T-cell (primary cell): Measurements from ENCODE around the gene SAPCD2. TPM values are rescaled to one million over a fixed set of nuclear protein-coding genes. Genes with fewer than 3 reads are reported as not detected.

Experiments
- ATAC-seq, 4 experiments: fragments of 200-7000 bp in 3 of 4; fragments of 150-1000 bp in 1 of 4; cut with Tn5 transposase; replicated peaks in 1 of 4; 1 replicate in 3 of 4; 2 replicates in 1 of 4; pipeline ENCODE4 v1.10.0; 2021; ENCODE audit warnings: moderate library complexity in 3 of 4, mild to moderate bottlenecking in 2 of 4, moderate number of reproducible peaks in 1 of 4
- CTCF ChIA-PET, 2 donors: fragments of 300-600 bp; sonication (Branson Sonifier 250); formaldehyde crosslinking; loops; one replicate each; lab custom pipeline; 2022; ENCODE audit warnings: antibody characterized with exemption in 2 of 2; lab: Charles Lee
- POLR2A ChIA-PET, 2 donors: fragments of 300-600 bp; sonication (Branson Sonifier 250); formaldehyde crosslinking; loops; one replicate each; lab custom pipeline; 2022; ENCODE audit warnings: antibody characterized with exemption in 2 of 2; lab: Charles Lee
- DNase-seq, 35 experiments: peaks; one replicate each; pipeline versions ENCODE4 v3.0.0 to v3.0.0-alpha.2; 2013 to 2023
- H3K27ac ChIP-seq: one replicate; pipeline ENCODE4 v1.5.1; 2013; ENCODE audit warnings: low read length
- H3K27me3 ChIP-seq, 2 experiments: replicated peaks in 1 of 2; 1 replicate in 1 of 2; 2 replicates in 1 of 2; pipeline versions ENCODE4 v1.6.1 to v1.7.0; 2013; ENCODE audit warnings: low read length in 1 of 2, mixed read lengths in 1 of 2; ENCODE audit not compliant: control insufficient read depth in 2 of 2, insufficient read depth in 2 of 2; ENCODE audit errors: extremely low read depth in 1 of 2
- H3K36me3 ChIP-seq, 2 donors: 1 replicate in 1 of 2; 2 replicates in 1 of 2; pipeline versions ENCODE4 v1.6.1 to v1.7.0; 2013; ENCODE audit warnings: low read length in 1 of 2; ENCODE audit not compliant: control insufficient read depth in 2 of 2, insufficient read depth in 1 of 2; ENCODE audit errors: extremely low read depth in 1 of 2
- H3K4me1 ChIP-seq, 2 experiments: 1 replicate in 1 of 2; 2 replicates in 1 of 2; pipeline versions ENCODE4 v1.6.1 to v1.7.0; 2013; ENCODE audit warnings: low read length in 2 of 2, mixed read lengths in 1 of 2; ENCODE audit not compliant: insufficient read depth in 2 of 2, control insufficient read depth in 1 of 2; ENCODE audit errors: extremely low read depth in 1 of 2
- H3K4me3 ChIP-seq, 2 donors: 1 replicate in 1 of 2; 2 replicates in 1 of 2; pipeline versions ENCODE4 v1.5.1 to v1.7.0; 2013; ENCODE audit warnings: mild to moderate bottlenecking in 2 of 2, low read length in 1 of 2, moderate library complexity in 1 of 2; ENCODE audit not compliant: control insufficient read depth in 1 of 2; ENCODE audit errors: extremely low read depth in 1 of 2
- H3K9me3 ChIP-seq: 2 replicates; pipeline ENCODE4 v1.7.0; 2013
- H3K27ac Mint-ChIP-seq, 2 donors: one replicate each; pipeline ENCODE4 v1.8.0; 2020 to 2021; ENCODE audit warnings: mild to moderate bottlenecking in 2 of 2, mixed read lengths in 2 of 2
- H3K27me3 Mint-ChIP-seq, 2 donors: one replicate each; pipeline ENCODE4 v1.8.0; 2021 to 2022; ENCODE audit warnings: mixed read lengths in 2 of 2
- H3K36me3 Mint-ChIP-seq: one replicate; pipeline ENCODE4 v1.8.0; 2021; ENCODE audit warnings: mixed read lengths
- H3K4me1 Mint-ChIP-seq, 3 donors: one replicate each; pipeline ENCODE4 v1.8.0; 2020 to 2022; ENCODE audit warnings: mixed read lengths in 3 of 3, mild to moderate bottlenecking in 1 of 3
- H3K4me3 Mint-ChIP-seq, 3 donors: one replicate each; pipeline ENCODE4 v1.8.0; 2020 to 2022; ENCODE audit warnings: mild to moderate bottlenecking in 3 of 3, mixed read lengths in 3 of 3, moderate library complexity in 3 of 3
- H3K9me3 Mint-ChIP-seq, 3 donors: one replicate each; pipeline ENCODE4 v1.8.0; 2020 to 2022; ENCODE audit warnings: mixed read lengths in 3 of 3
- WGBS: methylation state at CpG from one replicate; pipeline ENCODE4 v1.1.5; 2013; ENCODE audit warnings: missing lambda C conversion rate; ENCODE audit not compliant: insufficient coverage; 5-methylcytosine and 5-hydroxymethylcytosine counted together
- total RNA-seq, 35 experiments: library from RNA in 6 of 35; stranded (reverse) in 6 of 35; fragments of 120-200 nt in 1 of 35; gene quantifications; one replicate each; pipeline versions ENCODE4 v1.2.1 to v1.2.4 and lab custom pipeline; 2013 to 2026

Gene SAPCD2
- total RNA-seq, 5 donors from 2014 or later (not counting 1 experiment from before 2014, with no cell fraction given): 0.33 to 1.0 (median 0.83) TPM

DNA sequence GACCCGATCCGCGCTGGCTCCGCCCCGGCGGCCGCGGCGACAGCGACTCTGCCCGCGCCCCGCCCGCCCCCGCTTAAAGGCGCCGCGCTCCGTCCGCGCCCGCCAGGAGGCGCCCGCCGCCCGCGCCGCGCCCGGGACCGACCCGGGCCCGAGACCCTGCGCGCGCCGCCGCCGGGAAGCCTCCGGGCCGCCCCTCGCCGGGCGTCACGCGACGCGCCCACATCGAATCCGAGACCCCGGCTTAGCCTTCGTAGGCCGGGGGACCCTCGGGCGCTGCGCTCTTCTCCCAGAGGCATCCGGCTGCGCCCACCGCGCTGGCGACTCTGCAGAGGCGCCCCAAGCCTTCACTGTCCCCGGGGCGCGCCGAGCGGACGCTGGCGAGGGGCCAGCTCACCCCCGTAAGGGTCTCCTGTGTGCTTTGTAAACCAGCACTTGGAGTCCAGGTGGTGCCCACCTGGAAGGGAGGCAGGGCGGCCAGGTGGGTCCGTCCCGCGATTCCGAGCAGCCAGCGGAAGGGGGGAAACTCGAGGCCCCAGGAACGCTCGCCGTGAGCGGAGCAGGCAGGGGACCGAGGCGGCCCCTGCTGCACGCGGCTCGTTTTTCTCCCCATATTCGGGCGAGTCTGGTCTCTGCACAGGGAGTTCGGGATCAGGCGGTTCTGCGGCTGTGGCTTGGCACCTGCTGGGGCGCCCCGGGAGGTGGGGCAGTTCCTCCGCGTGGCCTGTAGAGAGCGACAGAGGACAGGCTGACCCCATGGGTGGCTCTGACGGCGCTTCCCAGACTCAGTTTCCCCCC lies 41.9 kb downstream of the SAPCD2 start:
- peak in 32 of 35 experiments; percentile 26 to 89 (median 56) for DNase-seq
- Histone ChIP-seq H3K36me3 (no peaks in the 10 kb centered on the region), H3K4me1 (peaks cover 20 to 84% of the 10 kb centered on the region in 2 experiments), H3K27ac (peak overlapping the region; percentile 59), H3K4me3 (peak overlapping the region; percentile 79 to 81), H3K27me3 (peaks cover 0 to 13% of the 10 kb centered on the region in 2 experiments), H3K9me3 (no peaks in the 10 kb centered on the region)
- under 1% methylated on average over 95 of the region's 98 CpGs for WGBS
- Mint-ChIP-seq H3K9me3 (no peaks in the 10 kb centered on the region), H3K27me3 (no peaks in the 10 kb centered on the region), H3K27ac (peak overlapping the region; percentile 88 to 90), H3K4me3 (peak overlapping the region; percentile 73 to 79 (median 79)), H3K4me1 (peaks cover 36 to 55% (median 45%) of the 10 kb centered on the region in 3 donors), H3K36me3 (no peaks in the 10 kb centered on the region)
- ChIA-PET CTCF (interaction anchor here (0.6 to 1.9 kb wide), 12 partner anchors 15 to 237 kb away, joined by 3 to 9 read pairs (median 3); partner anchors contain the start of genes AJM1 (in 1 of the 2), PAXX (in 1 of the 2), RNF208 (in 1 of the 2) and TMEM141 (in 1 of the 2)), POLR2A (no interaction called here)
- peak; percentile 74 to 83 (median 78) for ATAC-seq

DNA sequence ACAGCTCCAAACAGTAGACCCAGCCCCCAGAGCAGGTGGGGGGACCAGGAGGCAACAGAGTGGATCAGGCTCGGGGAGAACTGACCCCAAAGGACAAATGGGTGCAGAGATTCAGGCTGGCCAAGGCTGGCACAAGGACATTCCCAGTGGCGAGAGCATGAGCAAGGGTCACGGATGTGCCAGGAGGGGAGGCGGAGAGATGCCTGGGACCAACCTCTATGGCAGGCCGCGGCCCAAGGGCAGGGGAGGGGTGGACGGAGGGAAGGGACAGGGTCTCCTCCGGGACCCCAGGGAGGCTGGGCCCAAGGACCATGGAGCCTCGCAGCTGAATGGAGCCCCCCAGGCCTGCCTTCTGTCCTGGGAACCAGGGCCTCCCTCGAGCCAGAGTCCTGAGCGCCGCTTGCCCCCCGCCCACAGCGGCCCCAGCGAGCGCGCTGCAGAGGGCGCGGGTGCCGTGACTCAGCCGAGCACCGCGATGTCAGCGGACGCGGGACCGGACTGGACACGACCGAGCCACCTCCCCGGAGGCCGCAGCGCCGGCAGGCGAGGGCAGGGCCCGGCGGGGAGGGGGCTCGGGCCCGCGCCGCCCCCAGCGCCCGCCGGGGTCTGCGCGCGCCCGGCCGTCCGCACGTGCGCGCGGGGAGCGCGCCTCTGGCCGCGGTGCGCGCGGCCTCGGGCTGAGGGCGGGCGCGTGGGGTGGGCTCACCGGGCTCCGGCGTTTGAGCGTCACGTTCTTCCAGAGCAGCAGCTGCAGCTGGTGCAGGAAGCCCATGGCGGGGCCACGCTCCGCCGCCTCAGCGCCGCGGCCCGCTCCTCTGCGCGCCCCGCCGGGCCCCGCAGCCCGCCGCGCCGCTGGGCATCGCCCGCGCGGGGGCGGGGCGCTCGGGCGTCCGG lies 42.7 kb downstream of the SAPCD2 start, which contains the start of gene ABCA2:
Gene ABCA2, minus strand, starts transcription at position 869 of the 894 bp plus-strand sequence. Its CDS starts 97 bp downstream, at position 772.
- H3K9me3 ChIP-seq: no peaks in the 10 kb centered on the region
- H3K36me3 ChIP-seq: no peaks in the 10 kb centered on the region
- peaks cover 0 to 13% of the 10 kb centered on the region in 2 experiments for H3K27me3 ChIP-seq
- Mint-ChIP-seq H3K36me3 (no peaks in the 10 kb centered on the region), H3K27me3 (no peaks in the 10 kb centered on the region), H3K4me3 (peak within 1 kb of the TSS; percentile 79 to 82 (median 80)), H3K27ac (peak within 1 kb of the TSS; percentile 88 to 90), H3K9me3 (no peaks in the 10 kb centered on the region), H3K4me1 (peaks cover 35 to 49% (median 42%) of the 10 kb centered on the region in 3 donors)
- H3K4me1 ChIP-seq: peaks cover 20 to 77% of the 10 kb centered on the region in 2 experiments
- peak within 1 kb of the TSS; percentile 79 to 81 for H3K4me3 ChIP-seq
- DNase-seq (no peak), ATAC-seq (no peak)
- 5% methylated on average over 93 of the region's 95 CpGs for WGBS
- CTCF ChIA-PET: interaction anchor here (0.6 kb wide), 2 partner anchors 32 to 58 kb away, joined by 3 to 5 read pairs; no protein-coding TSS in a partner anchor
- H3K27ac ChIP-seq: peak within 1 kb of the TSS; percentile 59
- POLR2A ChIA-PET: no interaction called here

DNA sequence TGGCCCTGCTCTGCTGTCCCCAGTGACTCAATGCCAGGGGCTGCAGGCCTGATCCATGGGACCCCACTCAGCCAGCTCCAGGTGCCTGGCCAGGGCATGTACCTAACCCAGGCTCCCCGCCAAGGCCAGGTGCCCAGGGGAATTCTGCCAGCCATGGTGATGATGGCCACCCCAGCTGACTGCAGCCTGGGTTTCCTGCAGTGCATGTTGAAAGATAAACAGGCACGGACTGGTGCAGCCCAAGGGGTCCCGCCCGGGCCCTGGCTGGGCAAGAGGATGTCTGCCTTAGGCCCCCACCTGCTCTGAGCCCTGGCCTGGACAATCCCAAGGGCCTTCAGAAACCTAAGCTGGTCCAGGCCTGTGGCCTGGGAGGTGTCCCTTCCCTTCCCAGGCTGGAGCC lies 43.5 kb downstream of the SAPCD2 start:
- H3K4me3 Mint-ChIP-seq: peak overlapping the region; percentile 77 to 82 (median 80)
- Histone ChIP-seq H3K4me3 (peak overlapping the region in 1 of 2 donors; percentile 41), H3K27me3 (peaks cover 0 to 13% of the 10 kb centered on the region in 2 experiments), H3K9me3 (no peaks in the 10 kb centered on the region), H3K27ac (no peak overlapping the region), H3K4me1 (peaks cover 20 to 69% of the 10 kb centered on the region in 2 experiments), H3K36me3 (no peaks in the 10 kb centered on the region)
- ChIA-PET CTCF (interaction anchor here in 1 of 2 donors (1.1 kb wide), 1 partner anchor 8 kb away, joined by 3 read pairs; no protein-coding TSS in a partner anchor), POLR2A (no interaction called here)
- H3K4me1 Mint-ChIP-seq: peaks cover 27 to 45% (median 36%) of the 10 kb centered on the region in 3 donors
- ATAC-seq (no peak), DNase-seq (no peak)
- no peaks in the 10 kb centered on the region for H3K9me3 Mint-ChIP-seq
- no peaks in the 10 kb centered on the region for H3K36me3 Mint-ChIP-seq
- H3K27me3 Mint-ChIP-seq: no peaks in the 10 kb centered on the region
- H3K27ac Mint-ChIP-seq: peak overlapping the region; percentile 48 to 61
- WGBS: 80% methylated on average over 4 of the region's 4 CpGs

DNA sequence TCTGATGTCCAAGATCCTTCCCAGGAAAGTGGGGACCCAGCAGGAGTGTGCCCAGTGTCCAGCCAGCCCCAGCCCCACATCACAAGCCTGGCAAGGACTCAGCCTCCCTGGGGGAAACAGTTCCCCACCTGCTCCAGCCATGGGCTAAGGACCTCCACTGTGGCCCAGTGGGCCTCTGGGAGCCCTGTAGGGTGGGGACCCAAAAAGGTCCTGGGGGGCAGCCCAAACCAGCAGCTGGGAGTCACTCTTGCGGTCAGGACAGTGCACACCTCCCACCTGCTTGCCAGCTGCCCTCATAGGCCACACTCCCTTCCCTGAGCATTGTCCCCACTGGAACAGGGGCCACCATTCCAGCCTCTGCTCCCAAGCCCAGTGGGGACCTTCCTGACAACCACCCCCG lies 44.0 kb downstream of the SAPCD2 start:
- ATAC-seq (no peak), DNase-seq (no peak)
- Mint-ChIP-seq H3K4me1 (peaks cover 24 to 42% (median 34%) of the 10 kb centered on the region in 3 donors), H3K36me3 (no peaks in the 10 kb centered on the region), H3K9me3 (no peaks in the 10 kb centered on the region), H3K4me3 (peak overlapping the region; percentile 41 to 77 (median 41)), H3K27me3 (no peaks in the 10 kb centered on the region), H3K27ac (peak overlapping the region; percentile 48 to 61)
- Histone ChIP-seq H3K27ac (no peak overlapping the region), H3K36me3 (no peaks in the 10 kb centered on the region), H3K27me3 (peaks cover 0 to 13% of the 10 kb centered on the region in 2 experiments), H3K9me3 (no peaks in the 10 kb centered on the region), H3K4me3 (no peak overlapping the region), H3K4me1 (peaks cover 20 to 69% of the 10 kb centered on the region in 2 experiments)
- 89% methylated on average over 2 of the region's 2 CpGs for WGBS
- ChIA-PET CTCF (interaction anchor here (0.6 to 1.1 kb wide), 2 partner anchors 9 to 30 kb away, joined by 3 read pairs; no protein-coding TSS in a partner anchor), POLR2A (no interaction called here)

DNA sequence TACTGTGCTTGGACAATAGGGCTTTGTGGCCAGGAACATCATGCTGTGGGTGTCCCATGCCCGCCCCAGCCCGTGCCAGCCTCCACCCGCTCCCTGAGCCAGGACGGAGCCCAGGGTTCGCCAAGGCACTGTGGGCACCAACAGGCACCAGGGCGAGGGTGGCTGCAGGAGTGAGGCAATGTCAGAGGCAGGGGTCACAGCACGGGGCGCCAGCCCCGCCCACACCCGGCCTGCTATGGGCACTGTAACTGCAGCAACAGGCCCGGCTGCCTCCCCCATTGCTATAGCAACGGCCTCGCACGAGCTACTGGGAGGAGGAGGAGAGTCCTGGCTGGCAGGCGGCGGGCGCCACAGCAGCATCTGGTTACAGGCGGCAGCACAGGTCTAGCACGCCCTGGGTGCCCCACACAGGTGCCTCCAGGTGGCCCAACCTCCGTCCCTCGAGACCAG lies 44.8 kb downstream of the SAPCD2 start:
- H3K9me3 Mint-ChIP-seq: no peaks in the 10 kb centered on the region
- Histone ChIP-seq H3K4me1 (peaks cover 20 to 65% of the 10 kb centered on the region in 2 experiments), H3K4me3 (no peak overlapping the region), H3K9me3 (no peaks in the 10 kb centered on the region), H3K27me3 (peaks cover 0 to 7% of the 10 kb centered on the region in 2 experiments), H3K36me3 (peaks cover 0 to 7% of the 10 kb centered on the region in 2 donors), H3K27ac (no peak overlapping the region)
- no peaks in the 10 kb centered on the region for H3K36me3 Mint-ChIP-seq
- POLR2A ChIA-PET: interaction anchor here in 1 of 2 donors (0.6 kb wide), 1 partner anchor 8 kb away, joined by 3 read pairs; no protein-coding TSS in a partner anchor
- peak in 6 of 35 experiments; percentile 26 to 45 (median 31) for DNase-seq
- no peak overlapping the region for H3K27ac Mint-ChIP-seq
- no peak for ATAC-seq
- 87% methylated on average over 13 of the region's 21 CpGs for WGBS
- H3K4me1 Mint-ChIP-seq: peaks cover 21 to 37% (median 30%) of the 10 kb centered on the region in 3 donors
- no peak overlapping the region for H3K4me3 Mint-ChIP-seq
- CTCF ChIA-PET: interaction anchor here (0.6 to 1.1 kb wide), 3 partner anchors 9 to 233 kb away, joined by 3 to 6 read pairs (median 3); no protein-coding TSS in a partner anchor
- H3K27me3 Mint-ChIP-seq: no peaks in the 10 kb centered on the region
